SK-N-SH (cell line): ENCODE results near the gene RAPGEF3. TPM values are rescaled to one million over a fixed set of nuclear protein-coding genes. Genes with fewer than 3 reads are reported as not detected.

Source experiments
- CTCF ChIA-PET: fragments of 300-600, 350-600 bp; formaldehyde crosslinking; extraction: SDS; loops from one replicate; lab custom pipeline; 2021; lab: Yijun Ruan, JAX
- POLR2A ChIA-PET: fragments of 350-600 bp; sonication (Branson Sonifier 250); formaldehyde crosslinking; extraction: SDS; loops from one replicate; lab custom pipeline; 2020; ENCODE audit warnings: antibody characterized with exemption, inconsistent platforms; lab: Yijun Ruan, JAX
- DNase-seq: peaks from one replicate; pipeline ENCODE4 v3.0.0; 2012
- H2AFZ ChIP-seq: fragments of 200-600 bp; sonication (generic); 2 replicates; pipeline ENCODE4 v1.8.1; 2016; ENCODE audit warnings: antibody characterized with exemption, mild to moderate bottlenecking, low read depth
- H3F3A ChIP-seq: fragments of 200-600 bp; sonication (generic); replicated peaks from 2 replicates; pipeline ENCODE3; 2016; ENCODE audit warnings: antibody characterized with exemption, mild to moderate bottlenecking; ENCODE audit not compliant: insufficient read depth
- H3K27ac ChIP-seq, 2 experiments: fragments of 200-500 bp in 1 of 2; fragments of 200-600 bp in 1 of 2; sonication (Bioruptor generic) in 1 of 2; sonication (generic), shearing (Covaris generic) in 1 of 2; 2 replicates each; pipeline versions ENCODE4 v1.5.1 to v1.6.1; 2014 to 2016; ENCODE audit warnings: low read depth in 2 of 2, inconsistent platforms in 1 of 2, low read length in 1 of 2, mild to moderate bottlenecking in 1 of 2, mixed read lengths in 1 of 2
- H3K27me3 ChIP-seq: fragments of 200-600 bp; sonication (generic), shearing (Covaris generic); 2 replicates; pipeline ENCODE4 v1.6.1; 2016; ENCODE audit warnings: mixed run types; ENCODE audit not compliant: insufficient read depth
- H3K36me3 ChIP-seq, 2 experiments: fragments of 200-500 bp in 1 of 2; fragments of 200-600 bp in 1 of 2; sonication (Bioruptor generic) in 1 of 2; sonication (generic) in 1 of 2; replicated peaks in 1 of 2; 2 replicates each; pipeline versions ENCODE3 to v1.5.1; 2014 to 2016; ENCODE audit warnings: low read length in 1 of 2, mild to moderate bottlenecking in 1 of 2; ENCODE audit not compliant: insufficient read depth in 2 of 2, control insufficient read depth in 1 of 2
- H3K4me1 ChIP-seq, 2 experiments: fragments of 200-500 bp in 1 of 2; fragments of 200-600 bp in 1 of 2; sonication (Bioruptor generic) in 1 of 2; sonication (generic), shearing (Covaris generic) in 1 of 2; 2 replicates each; pipeline versions ENCODE4 v1.5.1 to v1.6.1; 2014 to 2016; ENCODE audit warnings: low read depth in 1 of 2, low read length in 1 of 2, mixed run types in 1 of 2; ENCODE audit not compliant: insufficient read depth in 2 of 2, control insufficient read depth in 1 of 2
- H3K4me2 ChIP-seq: fragments of 200-600 bp; sonication (generic), shearing (Covaris generic); 2 replicates; pipeline ENCODE4 v1.6.1; 2017; ENCODE audit warnings: mixed run types
- H3K4me3 ChIP-seq, 2 experiments: fragments of 200-500 bp in 1 of 2; fragments of 200-600 bp in 1 of 2; sonication (Bioruptor generic) in 1 of 2; sonication (generic), shearing (Covaris generic) in 1 of 2; 2 replicates each; pipeline versions ENCODE4 v1.5.1 to v1.8.1; 2014 to 2016; ENCODE audit warnings: low read depth in 2 of 2, inconsistent platforms in 1 of 2, low read length in 1 of 2, mild to moderate bottlenecking in 1 of 2, mixed read lengths in 1 of 2, moderate library complexity in 1 of 2
- H3K79me2 ChIP-seq: fragments of 200-600 bp; sonication (generic); 2 replicates; pipeline ENCODE4 v1.8.1; 2017; ENCODE audit warnings: mild to moderate bottlenecking; ENCODE audit not compliant: insufficient read depth
- H3K9ac ChIP-seq: fragments of 200-600 bp; sonication (generic); 2 replicates; pipeline ENCODE4 v1.6.1; 2017; ENCODE audit warnings: mixed run types
- H3K9me2 ChIP-seq: fragments of 200-600 bp; sonication (generic); 2 replicates; pipeline ENCODE4 v1.6.1; 2017; ENCODE audit warnings: mixed run types
- H3K9me3 ChIP-seq: fragments of 200-600 bp; sonication (generic); 2 replicates; pipeline ENCODE4 v1.6.1; 2017; ENCODE audit warnings: mixed run types, mild to moderate bottlenecking, moderate library complexity
- H4K20me1 ChIP-seq: fragments of 200-600 bp; sonication (generic); 2 replicates; pipeline ENCODE4 v1.6.1; 2017; ENCODE audit warnings: mild to moderate bottlenecking, mixed run types; ENCODE audit not compliant: insufficient read depth
- EZH2phosphoT487 ChIP-seq: fragments of 200-600 bp; sonication (generic); IDR thresholded peaks from 2 replicates; pipeline ENCODE4 v1.6.1; 2017; ENCODE audit warnings: low read depth, mixed run types, mild to moderate bottlenecking, antibody characterized with exemption, moderate library complexity, borderline replicate concordance
- FOSL2 ChIP-seq: IDR thresholded peaks from 2 replicates; pipeline ENCODE4 v1.4.0; 2012; ENCODE audit warnings: low read depth, mild to moderate bottlenecking, moderate library complexity, borderline replicate concordance
- MXI1 ChIP-seq: IDR thresholded peaks from 2 replicates; pipeline ENCODE4 v1.6.1; 2012; ENCODE audit warnings: mild to moderate bottlenecking, low read depth, low read length, improper control_type of control experiment
- NFIC ChIP-seq: IDR thresholded peaks from 2 replicates; pipeline ENCODE4 v1.4.0; 2012; ENCODE audit warnings: borderline replicate concordance
- NRF1 ChIP-seq: IDR thresholded peaks from 2 replicates; pipeline ENCODE4 v1.6.1; 2012; ENCODE audit warnings: low read depth, mild to moderate bottlenecking, low read length
- POLR2AphosphoS5 ChIP-seq: IDR thresholded peaks from 2 replicates; pipeline ENCODE4 v1.6.1; 2012; ENCODE audit warnings: low read depth, low read length
- RCOR1 ChIP-seq: fragments of 150-350 bp; IDR thresholded peaks from 2 replicates; pipeline ENCODE4 v1.6.1; 2017; ENCODE audit warnings: antibody characterized with exemption, low read length
- REST ChIP-seq: IDR thresholded peaks from 2 replicates; pipeline ENCODE4 v1.6.1; 2012; ENCODE audit warnings: mild to moderate bottlenecking, low read depth, low read length, moderate library complexity
- SIN3A ChIP-seq: IDR thresholded peaks from 2 replicates; pipeline ENCODE4 v1.6.1; 2012; ENCODE audit warnings: low read depth, mild to moderate bottlenecking, low read length, moderate library complexity, borderline replicate concordance
- SMC3 ChIP-seq: IDR thresholded peaks from 2 replicates; pipeline ENCODE4 v1.6.1; 2012; ENCODE audit warnings: low read depth, low read length, improper control_type of control experiment
- TCF12 ChIP-seq: IDR thresholded peaks from 2 replicates; pipeline ENCODE4 v1.4.0; 2012
- USF1 ChIP-seq: IDR thresholded peaks from 2 replicates; pipeline ENCODE4 v1.4.0; 2012; ENCODE audit warnings: low read depth, borderline replicate concordance
- YY1 ChIP-seq: IDR thresholded peaks from 2 replicates; pipeline ENCODE4 v1.4.0; 2012; ENCODE audit warnings: low read depth, mild to moderate bottlenecking
- WGBS: methylation state at CpG from one replicate; pipeline ENCODE4 v1.1.6; 2017; ENCODE audit warnings: low lambda C conversion rate; 5-methylcytosine and 5-hydroxymethylcytosine counted together
- polyA plus RNA-seq, 3 experiments: library from polyadenylated mRNA; depleted of rRNA; stranded (reverse); fragments of >200 nt; gene quantifications; 2 replicates each; pipeline ENCODE4 v1.2.3, GENCODE V29; 2012
- TF ChIP-seq, protein P1 (sequence below): fragments of 200-600 bp; sonication (generic); IDR thresholded peaks from 2 replicates; pipeline ENCODE4 v1.6.1; 2017; ENCODE audit warnings: antibody characterized with exemption, mild to moderate bottlenecking, moderate library complexity
- TF ChIP-seq, protein P2 (sequence below): IDR thresholded peaks from 2 replicates; pipeline ENCODE4 v1.4.0; 2012; ENCODE audit warnings: low read depth, borderline replicate concordance

Gene RAPGEF3
- polyA plus RNA-seq, 1 of the 3 experiments (the other 2 are of a cell fraction) = 0.90 TPM

GRCh38 chr12:47717046-47717442, 41.6 kb downstream of the RAPGEF3 start:
- Histone ChIP-seq H3K4me2 (no peak overlapping the region), H3K4me3 (no peak overlapping the region), H3K27me3 (no peaks in the 10 kb centered on the region), H3F3A (no peaks in the 10 kb centered on the region), H3K4me1 (peaks cover 4 to 14% of the 10 kb centered on the region in 2 experiments; a peak in 2 of 4 replicates), H3K9me2 (no peaks in the 10 kb centered on the region), H3K79me2 (no peaks in the 10 kb centered on the region), H3K27ac (no peak overlapping the region), H3K36me3 (no peaks in the 10 kb centered on the region), H3K9me3 (no peaks in the 10 kb centered on the region), H3K9ac (no peak overlapping the region), H2AFZ (no peak overlapping the region), H4K20me1 (no peaks in the 10 kb centered on the region)
- WGBS = 80% methylated on average over 2 of the region's 6 CpGs
- ChIA-PET POLR2A (no interaction called here), CTCF (interaction anchor here (0.6 to 43.0 kb wide), 18 partner anchors 11 to 473 kb away, joined by 3 to 1294 read pairs (median 14); partner anchors contain the start of genes ENDOU, RAPGEF3, RPAP3 and SLC48A1)
- DNase-seq = no peak
- TF ChIP-seq RCOR1 (no peak), FOSL2 (no peak), POLR2AphosphoS5 (no peak), SMC3 (no peak), NFIC (no peak), MXI1 (no peak), USF1 (no peak), EZH2phosphoT487 (no peak)
- TF ChIP-seq, protein P1, sequence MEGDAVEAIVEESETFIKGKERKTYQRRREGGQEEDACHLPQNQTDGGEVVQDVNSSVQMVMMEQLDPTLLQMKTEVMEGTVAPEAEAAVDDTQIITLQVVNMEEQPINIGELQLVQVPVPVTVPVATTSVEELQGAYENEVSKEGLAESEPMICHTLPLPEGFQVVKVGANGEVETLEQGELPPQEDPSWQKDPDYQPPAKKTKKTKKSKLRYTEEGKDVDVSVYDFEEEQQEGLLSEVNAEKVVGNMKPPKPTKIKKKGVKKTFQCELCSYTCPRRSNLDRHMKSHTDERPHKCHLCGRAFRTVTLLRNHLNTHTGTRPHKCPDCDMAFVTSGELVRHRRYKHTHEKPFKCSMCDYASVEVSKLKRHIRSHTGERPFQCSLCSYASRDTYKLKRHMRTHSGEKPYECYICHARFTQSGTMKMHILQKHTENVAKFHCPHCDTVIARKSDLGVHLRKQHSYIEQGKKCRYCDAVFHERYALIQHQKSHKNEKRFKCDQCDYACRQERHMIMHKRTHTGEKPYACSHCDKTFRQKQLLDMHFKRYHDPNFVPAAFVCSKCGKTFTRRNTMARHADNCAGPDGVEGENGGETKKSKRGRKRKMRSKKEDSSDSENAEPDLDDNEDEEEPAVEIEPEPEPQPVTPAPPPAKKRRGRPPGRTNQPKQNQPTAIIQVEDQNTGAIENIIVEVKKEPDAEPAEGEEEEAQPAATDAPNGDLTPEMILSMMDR = no peak
- TF ChIP-seq, protein P2, sequence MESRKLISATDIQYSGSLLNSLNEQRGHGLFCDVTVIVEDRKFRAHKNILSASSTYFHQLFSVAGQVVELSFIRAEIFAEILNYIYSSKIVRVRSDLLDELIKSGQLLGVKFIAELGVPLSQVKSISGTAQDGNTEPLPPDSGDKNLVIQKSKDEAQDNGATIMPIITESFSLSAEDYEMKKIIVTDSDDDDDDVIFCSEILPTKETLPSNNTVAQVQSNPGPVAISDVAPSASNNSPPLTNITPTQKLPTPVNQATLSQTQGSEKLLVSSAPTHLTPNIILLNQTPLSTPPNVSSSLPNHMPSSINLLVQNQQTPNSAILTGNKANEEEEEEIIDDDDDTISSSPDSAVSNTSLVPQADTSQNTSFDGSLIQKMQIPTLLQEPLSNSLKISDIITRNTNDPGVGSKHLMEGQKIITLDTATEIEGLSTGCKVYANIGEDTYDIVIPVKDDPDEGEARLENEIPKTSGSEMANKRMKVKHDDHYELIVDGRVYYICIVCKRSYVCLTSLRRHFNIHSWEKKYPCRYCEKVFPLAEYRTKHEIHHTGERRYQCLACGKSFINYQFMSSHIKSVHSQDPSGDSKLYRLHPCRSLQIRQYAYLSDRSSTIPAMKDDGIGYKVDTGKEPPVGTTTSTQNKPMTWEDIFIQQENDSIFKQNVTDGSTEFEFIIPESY = no peak

DNA sequence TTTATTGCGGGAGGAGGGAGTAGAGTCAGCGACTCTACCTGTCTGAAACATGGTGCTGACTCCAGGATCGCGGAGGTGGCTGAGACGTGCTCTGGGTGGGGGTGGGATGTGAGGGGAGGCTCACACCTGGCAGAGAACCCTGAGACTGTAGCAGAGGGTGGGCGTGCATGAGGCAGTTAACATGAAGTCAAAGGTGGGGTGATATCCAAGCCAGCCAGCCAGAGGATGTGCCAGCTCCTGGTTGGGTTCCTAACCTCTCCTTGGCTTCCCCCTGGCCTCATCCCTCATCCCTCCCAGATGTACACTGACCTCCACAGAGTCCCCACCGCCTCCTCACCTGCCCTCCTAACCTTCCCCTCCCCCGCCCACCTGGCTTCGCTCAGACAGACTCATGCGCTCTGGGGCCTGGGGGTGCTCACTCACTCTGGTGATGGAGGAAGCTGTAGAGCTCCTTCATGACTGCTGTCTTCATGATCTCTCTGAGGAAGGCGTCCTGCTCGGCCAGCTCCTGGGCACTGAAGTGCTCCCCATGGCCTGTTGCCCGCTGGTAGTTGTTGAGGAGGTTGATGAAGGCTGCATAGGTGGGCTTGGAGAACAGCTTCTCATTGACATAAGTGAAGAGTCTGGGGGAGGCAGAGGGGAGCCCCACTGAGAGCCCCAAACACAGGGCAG, 42.7 kb downstream of the RAPGEF3 start:
- Histone ChIP-seq H2AFZ (no peak overlapping the region), H3F3A (no peaks in the 10 kb centered on the region), H3K36me3 (no peaks in the 10 kb centered on the region), H4K20me1 (no peaks in the 10 kb centered on the region), H3K4me3 (no peak overlapping the region), H3K9me2 (no peaks in the 10 kb centered on the region), H3K4me2 (no peak overlapping the region), H3K79me2 (no peaks in the 10 kb centered on the region), H3K27ac (no peak overlapping the region), H3K4me1 (peaks cover 4 to 14% of the 10 kb centered on the region in 2 experiments; a peak in 2 of 4 replicates), H3K9me3 (no peaks in the 10 kb centered on the region), H3K27me3 (no peaks in the 10 kb centered on the region), H3K9ac (no peak overlapping the region)
- ChIA-PET CTCF (interaction anchor here (0.7 to 43.0 kb wide), 27 partner anchors 10 to 683 kb away, joined by 3 to 1294 read pairs (median 8); partner anchors contain the start of genes ENDOU, RAPGEF3, RPAP3 and SLC48A1), POLR2A (interaction anchor here (0.6 to 1.4 kb wide), 2 partner anchors 121 to 999 kb away, joined by 3 to 4 read pairs; no protein-coding TSS in a partner anchor)
- no peak for DNase-seq
- no peak for TF ChIP-seq REST
- TF ChIP-seq YY1 = no peak
- TF ChIP-seq SIN3A = no peak
- no peak for TF ChIP-seq TCF12
- TF ChIP-seq FOSL2 = no peak
- no peak for TF ChIP-seq NRF1
- WGBS = 85% methylated on average over 13 of the region's 13 CpGs
